GM18505 (cell line): ENCODE data around the gene ABCD3.
A peak's percentile ranks its signal among the peaks of the same experiment; 100 is the strongest.

Source experiments
- ATAC-seq: cut with Tn5 transposase; IDR thresholded peaks from one replicate; pipeline ENCODE4 v1.9.1; 2021; ENCODE audit not compliant: unreplicated experiment
- POLR2A ChIP-seq: IDR thresholded peaks from 4 replicates; pipeline ENCODE4 v1.6.1; 2011; ENCODE audit warnings: borderline replicate concordance; ENCODE audit not compliant: insufficient read depth, insufficient read length; ENCODE audit errors: extremely low read depth

ABCD3 gene

DNA sequence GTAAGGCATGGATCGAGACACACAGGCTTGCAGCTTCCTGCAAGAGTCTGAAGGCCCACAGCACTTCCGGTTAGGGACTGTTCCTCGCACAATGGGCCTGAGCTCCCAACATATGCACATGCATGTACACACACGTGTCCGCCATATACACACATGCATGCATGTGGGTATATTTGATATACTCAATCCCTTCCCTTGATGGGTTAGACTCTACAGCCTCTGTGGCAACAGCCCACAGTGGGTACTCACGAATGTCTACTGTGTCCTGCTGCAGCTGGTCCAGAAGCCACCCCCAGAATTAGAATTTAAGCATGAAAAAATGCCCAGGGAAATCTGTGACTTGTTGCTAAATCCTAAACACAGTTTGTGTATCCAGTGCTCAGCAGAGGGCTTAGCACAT lies 113.5 kb downstream of the ABCD3 start:
- no peak for ATAC-seq
- TF ChIP-seq POLR2A, result no peak

DNA sequence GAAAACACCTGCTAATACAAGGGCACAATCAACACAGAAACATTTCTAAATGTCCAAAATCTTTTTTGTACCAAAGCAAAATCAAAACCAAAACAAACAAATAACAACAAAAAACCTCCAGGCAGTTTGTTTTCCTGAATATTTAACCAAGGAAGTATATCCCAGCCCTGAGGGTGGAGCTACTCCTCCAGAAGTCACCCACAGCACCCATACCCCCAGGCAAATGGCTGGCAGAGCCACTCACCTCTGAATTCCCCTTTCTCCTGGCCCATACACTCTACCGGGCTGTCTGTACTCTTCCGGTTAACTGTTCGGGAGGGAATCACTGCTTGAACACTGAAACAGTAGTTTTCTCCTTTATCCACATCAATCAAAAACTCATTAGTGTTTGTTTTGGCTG lies 113.9 kb downstream of the ABCD3 start:
- no peak for ATAC-seq
- no peak for TF ChIP-seq POLR2A

DNA sequence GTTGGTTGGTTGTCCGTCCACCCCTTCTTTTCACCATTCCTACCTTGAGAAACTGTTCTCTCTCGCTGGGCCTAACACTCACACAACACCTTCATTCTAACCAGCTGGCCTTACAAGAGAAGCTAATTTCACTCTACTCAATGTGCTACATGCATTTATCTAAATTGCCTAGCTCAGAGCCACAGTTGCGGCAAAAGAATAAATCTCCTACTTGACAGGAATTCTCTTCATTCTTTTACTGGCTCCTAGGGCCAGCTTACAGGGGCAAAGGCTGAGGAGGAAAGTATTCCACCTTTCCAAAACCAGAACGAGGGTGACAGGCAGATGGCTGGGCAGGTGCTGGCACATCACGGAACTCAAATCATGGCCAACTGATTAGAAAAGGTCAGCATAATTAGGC lies 116.9 kb downstream of the ABCD3 start:
- ATAC-seq, result no peak

DNA sequence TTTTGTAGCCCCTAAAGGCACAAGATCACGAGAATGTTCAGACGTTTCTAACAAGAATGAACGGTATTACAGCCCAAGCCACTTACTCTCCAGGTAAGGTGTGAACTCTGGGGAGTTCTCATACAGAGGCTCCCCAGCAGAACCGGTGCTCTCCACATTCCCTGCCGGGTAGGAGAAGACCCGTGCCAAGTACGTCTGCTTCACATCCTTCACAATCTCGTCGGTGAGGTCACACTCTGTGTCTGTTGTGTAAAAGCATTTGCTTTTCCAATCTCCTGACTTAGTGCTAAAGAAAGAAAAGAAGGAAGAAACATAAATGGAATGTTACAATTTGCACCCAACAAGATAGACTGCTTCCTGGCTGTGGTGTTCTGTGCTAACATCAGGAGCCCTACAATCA lies 117.7 kb downstream of the ABCD3 start:
- no peak for TF ChIP-seq POLR2A
- ATAC-seq, result no peak

More for the DNA sequence above, 116.9 kb downstream of the ABCD3 start:
- TF ChIP-seq POLR2A, result no peak

DNA sequence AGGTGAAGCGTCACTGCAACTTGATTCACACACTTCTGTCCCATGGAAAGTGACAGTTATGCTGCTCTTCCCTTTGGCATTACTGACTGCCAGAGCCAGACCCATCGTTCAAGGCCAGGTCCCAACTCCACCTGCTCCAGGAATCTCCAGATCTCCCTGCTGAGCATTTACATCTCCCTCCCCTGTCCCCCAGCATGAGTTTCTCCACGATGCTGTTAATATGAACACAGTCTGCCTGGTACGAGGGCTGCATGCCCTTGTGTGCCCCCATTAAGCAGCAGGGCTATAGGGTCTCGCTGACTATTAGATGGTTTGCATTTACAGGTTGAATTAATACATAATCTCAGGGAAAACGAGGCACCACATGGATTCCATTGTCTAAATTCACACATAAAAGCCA lies 119.1 kb downstream of the ABCD3 start:
- TF ChIP-seq POLR2A, result no peak
- no peak for ATAC-seq

DNA sequence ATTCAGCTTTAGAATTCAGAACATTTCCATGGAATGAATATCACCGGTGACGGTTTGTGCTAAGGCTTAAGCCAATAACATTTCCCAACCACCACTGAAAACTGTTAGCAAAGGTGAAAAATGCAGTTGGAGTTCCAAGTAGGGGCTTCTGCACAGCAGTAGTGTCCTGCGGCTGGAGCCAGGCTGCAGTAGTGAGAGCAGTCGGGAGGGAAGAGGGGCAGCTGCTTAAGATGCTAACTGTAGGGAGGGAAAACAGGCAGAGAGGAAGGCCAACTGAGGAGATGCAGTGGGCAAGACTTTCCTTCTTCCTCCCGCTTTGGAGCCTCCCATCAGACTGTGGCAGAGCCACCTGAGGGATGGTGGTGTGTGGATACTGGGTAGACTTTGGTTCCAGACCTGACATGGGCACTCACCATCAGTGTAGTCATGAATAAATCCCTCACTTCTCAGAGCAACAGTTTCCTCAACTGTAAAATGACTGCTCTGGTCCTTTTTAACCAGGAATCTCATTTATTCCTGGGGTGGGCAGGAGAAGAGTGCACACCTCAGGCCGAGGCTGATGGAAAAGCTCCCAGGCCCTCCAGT lies 120.1 kb downstream of the ABCD3 start:
- TF ChIP-seq POLR2A, result no peak
- ATAC-seq, result no peak

DNA sequence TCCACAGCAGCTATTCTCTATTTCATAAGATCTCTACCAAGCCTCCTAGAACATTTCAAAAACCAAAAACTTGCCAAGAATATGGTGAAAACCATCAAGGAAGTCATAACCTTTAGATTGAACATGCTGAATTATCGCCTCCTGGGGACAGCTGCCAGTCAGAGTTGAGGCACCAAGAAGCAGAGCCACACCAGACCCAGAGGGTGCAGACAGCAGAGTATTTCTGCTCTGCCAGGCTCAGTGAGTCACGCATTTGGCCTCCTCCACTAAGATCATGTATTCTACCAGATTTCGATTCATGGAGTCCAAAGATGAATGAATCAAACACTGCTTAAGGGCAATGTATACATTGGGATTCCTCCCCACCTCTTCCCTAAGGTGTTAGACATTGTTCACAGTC lies 121.3 kb downstream of the ABCD3 start:
- ATAC-seq, result no peak
- no peak for TF ChIP-seq POLR2A

DNA sequence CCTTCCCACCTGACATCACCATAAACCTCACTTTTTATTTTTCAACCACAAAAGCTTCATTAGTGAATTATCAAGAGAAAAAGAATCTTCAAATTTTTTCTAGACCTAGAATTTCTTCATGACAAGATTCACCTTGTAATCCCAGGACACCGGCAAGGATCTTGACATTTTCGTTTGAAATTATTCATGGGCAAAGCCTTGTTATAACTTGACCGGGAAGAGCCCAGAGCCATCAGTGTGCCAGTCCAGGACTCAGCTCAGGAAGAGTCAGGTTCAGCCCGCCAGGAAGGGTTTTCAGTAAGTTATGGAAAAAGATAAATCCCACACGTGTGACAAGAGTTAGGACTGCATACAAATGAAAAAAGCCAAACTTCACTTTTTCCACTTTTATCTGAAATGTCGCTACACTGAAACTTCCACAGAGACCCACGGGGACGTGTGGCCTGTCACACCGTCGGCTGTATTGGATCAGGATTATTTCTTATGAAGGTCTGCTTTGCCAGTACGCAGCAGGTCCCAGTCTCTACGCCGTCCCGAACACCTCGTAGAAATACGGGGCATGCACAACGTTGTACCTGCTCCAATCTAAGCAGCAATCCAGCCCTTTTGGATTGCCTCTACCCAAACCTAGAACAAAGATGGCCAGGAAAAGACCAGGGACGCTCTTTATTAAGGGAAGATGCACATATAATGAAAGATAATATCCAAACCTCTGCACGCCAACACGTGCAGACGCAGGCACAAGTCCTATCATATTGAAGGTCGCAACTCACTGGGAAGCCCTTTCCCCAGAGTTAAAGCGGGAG lies 122.5 kb downstream of the ABCD3 start:
- no peak for TF ChIP-seq POLR2A
- ATAC-seq, result no peak

DNA sequence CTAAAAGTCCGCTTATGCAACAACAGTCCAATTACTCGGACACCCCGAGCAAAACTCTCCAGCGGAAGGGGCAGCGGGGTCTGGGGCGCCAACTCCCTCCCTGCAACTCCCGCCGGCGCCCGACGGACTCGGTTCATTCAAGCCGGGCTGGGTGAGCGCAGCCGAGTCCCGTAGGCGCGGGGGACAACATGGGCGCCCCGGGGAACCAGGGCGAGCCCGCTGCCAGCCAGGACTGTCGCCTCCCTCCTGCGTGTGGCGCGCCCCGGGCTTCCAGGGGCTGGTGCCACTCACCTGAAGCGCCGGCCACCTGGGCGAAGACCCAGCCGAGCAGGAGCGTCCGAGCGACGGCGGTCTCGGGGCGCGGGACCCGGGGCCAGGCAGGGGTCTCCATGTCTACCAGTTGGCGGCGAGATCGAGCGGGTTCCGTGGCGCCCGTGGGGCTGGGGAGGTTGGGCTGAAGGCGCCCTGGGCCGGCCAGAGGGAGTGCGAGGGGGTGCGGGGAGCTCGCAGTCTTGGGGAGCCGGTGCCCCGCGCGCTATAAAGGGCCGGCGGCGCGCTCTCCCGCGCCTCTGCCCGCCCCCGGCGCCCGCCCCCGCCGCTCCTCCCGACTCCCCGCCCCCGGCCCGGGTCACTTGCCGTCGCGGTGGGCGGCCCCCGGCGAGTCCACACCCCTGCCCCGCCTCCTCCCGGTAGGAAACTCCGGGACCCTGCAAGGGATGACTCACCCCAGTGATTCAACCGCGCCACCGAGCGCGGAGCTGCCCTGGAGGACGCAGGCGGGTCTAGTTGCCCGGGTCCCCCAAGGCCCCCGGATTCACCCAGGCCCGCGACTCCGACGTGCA lies 123.3 kb downstream of the ABCD3 start, which contains the start of gene F3:
Gene F3 (minus strand): TSS at position 514 of the 842 bp plus-strand sequence. CDS start 123 bp downstream, at position 391.
- peak; percentile 86 for ATAC-seq
- no peak for TF ChIP-seq POLR2A

DNA sequence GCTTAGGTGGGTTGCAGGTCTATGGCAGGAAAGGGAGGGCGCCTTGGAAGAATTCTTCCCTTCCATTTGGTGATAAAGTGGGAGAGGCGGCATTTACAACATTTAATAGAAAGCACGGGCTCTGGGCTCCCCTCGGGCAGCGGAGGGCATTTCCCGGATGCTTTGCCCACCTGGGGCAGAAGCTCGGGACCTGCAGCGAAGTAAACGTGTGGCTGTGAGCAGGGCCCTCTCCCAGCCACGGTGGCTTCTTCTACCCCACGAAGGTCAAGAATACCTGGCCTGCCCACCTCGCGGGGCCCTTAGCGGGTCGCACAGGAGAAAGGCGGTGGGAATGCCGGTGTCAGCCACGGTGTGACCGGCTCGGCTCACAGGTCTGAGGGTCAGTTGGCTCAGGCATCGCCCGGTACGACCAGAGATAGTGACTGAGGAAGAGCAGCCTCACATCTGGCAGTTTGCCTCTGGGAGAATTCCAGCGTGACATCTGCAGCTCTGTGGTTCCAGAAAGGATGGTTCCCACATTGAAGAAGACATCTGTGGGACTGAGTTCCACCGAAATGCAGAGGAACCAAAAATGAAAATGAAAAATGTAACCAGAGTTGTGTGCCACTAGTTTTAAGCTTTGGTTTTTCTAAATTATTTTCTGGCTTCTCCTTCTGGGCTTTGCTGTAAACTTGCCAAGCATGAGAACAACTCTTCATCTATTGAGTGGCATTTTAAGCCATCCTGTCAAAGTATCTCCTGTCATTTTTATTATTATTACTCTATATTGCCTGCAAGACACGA lies 124.1 kb downstream of the ABCD3 start:
- no peak for TF ChIP-seq POLR2A
- peak; percentile 24 for ATAC-seq

DNA sequence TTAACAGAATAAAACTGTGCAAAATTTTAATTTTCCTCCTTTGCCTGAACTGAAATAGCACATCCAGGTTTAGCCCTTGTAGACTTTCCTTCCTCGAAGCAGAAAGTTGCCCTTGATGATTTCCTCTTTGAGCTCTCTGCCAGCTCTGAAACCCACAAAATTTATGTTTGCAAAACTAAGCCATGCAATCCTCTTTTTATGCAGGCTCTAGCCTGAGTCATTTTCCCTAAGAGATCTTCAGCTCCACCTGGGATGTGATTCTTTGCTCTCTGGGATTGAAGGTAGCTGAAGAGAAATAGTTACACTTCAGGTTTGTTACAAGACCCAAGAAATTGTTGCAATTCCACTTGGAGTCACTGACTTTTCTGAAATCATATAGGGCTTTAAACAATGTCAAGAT lies 124.8 kb downstream of the ABCD3 start:
- TF ChIP-seq POLR2A, result no peak
- no peak for ATAC-seq

DNA sequence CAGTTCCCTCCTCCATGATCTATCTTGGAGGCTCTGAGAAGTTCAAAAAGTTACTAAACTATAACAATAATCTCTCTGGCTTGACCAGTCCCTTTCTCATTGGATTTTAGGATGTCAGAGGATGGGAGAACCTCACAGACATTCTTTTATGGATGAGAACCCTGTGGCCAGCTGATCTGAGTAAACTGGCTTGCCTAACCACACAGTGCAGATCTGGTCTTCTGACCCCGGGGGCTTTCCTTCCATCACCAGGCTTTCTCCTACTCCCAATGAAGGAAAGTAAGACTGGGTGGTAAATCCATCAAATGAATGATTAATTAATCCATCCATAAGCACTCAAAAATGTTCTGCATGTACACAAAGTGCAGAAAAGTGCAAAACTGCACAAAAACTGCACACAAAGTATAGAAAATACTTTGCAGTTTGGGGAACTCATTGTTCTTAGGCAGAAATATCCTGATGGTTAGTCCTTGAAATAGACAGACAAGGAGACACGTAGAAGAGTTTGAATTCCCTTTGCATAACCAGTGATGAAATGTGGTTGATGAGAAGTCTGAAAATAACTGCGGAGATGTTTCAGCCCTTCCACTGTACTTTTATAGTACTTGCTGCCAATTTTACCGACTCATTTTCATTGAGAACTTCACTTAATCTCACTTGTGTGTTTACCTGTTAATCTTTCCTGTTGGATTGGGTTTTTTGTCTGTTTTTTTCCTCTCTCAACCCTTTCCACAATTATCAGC lies 125.9 kb downstream of the ABCD3 start:
- no peak for TF ChIP-seq POLR2A
- no peak for ATAC-seq
